HEK293 (cell line): Measurements from ENCODE around the gene CRACR2A.

Source experiments
- CTCF ChIA-PET: fragments of 350-600 bp; formaldehyde crosslinking; extraction: SDS; loops from one replicate; lab custom pipeline; 2021; ENCODE audit warnings: antibody characterized with exemption; lab: Yijun Ruan, JAX
- POLR2A ChIA-PET: fragments of 300-600 bp; formaldehyde crosslinking; extraction: SDS; loops from one replicate; lab custom pipeline; 2020; ENCODE audit warnings: antibody characterized with exemption, inconsistent platforms; lab: Yijun Ruan, JAX
- H3K27ac ChIP-seq: fragments of 200-500 bp; sonication (Bioruptor generic); 2 replicates; pipeline ENCODE4 v1.5.1; 2014; ENCODE audit warnings: low read depth, low read length, control low read depth, inconsistent platforms; ENCODE audit errors: extremely low read depth
- H3K36me3 ChIP-seq, 2 experiments: fragments of 200-500 bp in 1 of 2; sonication (Bioruptor generic) in 1 of 2; 1 replicate in 1 of 2; 2 replicates in 1 of 2; pipeline ENCODE4 v1.5.1; 2014 to 2017; ENCODE audit warnings: inconsistent platforms in 2 of 2, low read length in 2 of 2; ENCODE audit not compliant: control insufficient read depth in 2 of 2, insufficient read depth in 1 of 2
- H3K4me1 ChIP-seq: fragments of 200-500 bp; sonication (Bioruptor generic); 2 replicates; pipeline ENCODE4 v1.5.1; 2014; ENCODE audit warnings: mild to moderate bottlenecking, low read length, inconsistent platforms; ENCODE audit not compliant: control insufficient read depth, insufficient read depth
- H3K4me3 ChIP-seq: 2 replicates; pipeline ENCODE4 v1.5.1; 2011; ENCODE audit warnings: low read depth, mild to moderate bottlenecking, control low read depth, low read length, moderate library complexity
- H3K9me3 ChIP-seq: fragments of 200-500 bp; sonication (Bioruptor generic); 2 replicates; pipeline ENCODE4 v1.5.1; 2014; ENCODE audit warnings: low read depth, low read length, inconsistent platforms; ENCODE audit not compliant: control insufficient read depth, insufficient read depth
- HIC1 ChIP-seq: fragments of 450-650 bp; formaldehyde crosslinking; IDR thresholded peaks from 2 replicates; pipeline ENCODE4 v1.5.1; 2016; ENCODE audit warnings: missing biosample characterization, missing genetic modification characterization
- KLF1 ChIP-seq: fragments of 450-650 bp; formaldehyde crosslinking; IDR thresholded peaks from 2 replicates; pipeline ENCODE4 v1.5.1; 2016; ENCODE audit warnings: missing biosample characterization, missing genetic modification characterization
- KLF10 ChIP-seq: fragments of 450-650 bp; IDR thresholded peaks from 2 replicates; pipeline ENCODE4 v1.5.1; 2018; ENCODE audit warnings: missing biosample characterization, mild to moderate bottlenecking, missing genetic modification characterization
- MEIS1 ChIP-seq: sonication (generic); formaldehyde crosslinking; IDR thresholded peaks from 2 replicates; pipeline ENCODE4 v1.8.1; 2022; ENCODE audit warnings: missing genetic modification reagents, mild to moderate bottlenecking, borderline replicate concordance
- OVOL3 ChIP-seq: fragments of 450-650 bp; formaldehyde crosslinking; IDR thresholded peaks from 2 replicates; pipeline ENCODE4 v1.5.1; 2016; ENCODE audit warnings: missing biosample characterization, missing genetic modification characterization
- PBX3 ChIP-seq: sonication (generic); formaldehyde crosslinking; IDR thresholded peaks from 2 replicates; pipeline ENCODE4 v1.8.1; 2022; ENCODE audit warnings: mild to moderate bottlenecking, moderate library complexity, missing genetic modification reagents
- SALL2 ChIP-seq: fragments of 450-650 bp; formaldehyde crosslinking; IDR thresholded peaks from 2 replicates; pipeline ENCODE4 v1.5.0; 2017; ENCODE audit warnings: missing biosample characterization, mild to moderate bottlenecking, missing genetic modification characterization, borderline replicate concordance
- SCRT1 ChIP-seq: fragments of 450-650 bp; formaldehyde crosslinking; IDR thresholded peaks from 2 replicates; pipeline ENCODE4 v1.5.1; 2016; ENCODE audit warnings: missing biosample characterization, missing genetic modification characterization, borderline replicate concordance
- ZBTB1 ChIP-seq: fragments of 450-650 bp; formaldehyde crosslinking; IDR thresholded peaks from 2 replicates; pipeline ENCODE4 v1.5.1; 2016; ENCODE audit warnings: missing biosample characterization, missing genetic modification characterization
- ZBTB20 ChIP-seq: fragments of 450-650 bp; formaldehyde crosslinking; IDR thresholded peaks from 2 replicates; pipeline ENCODE4 v1.5.1; 2016; ENCODE audit warnings: missing biosample characterization, missing genetic modification characterization
- ZFP41 ChIP-seq: fragments of 450-650 bp; formaldehyde crosslinking; IDR thresholded peaks from 2 replicates; pipeline ENCODE4 v1.5.1; 2016; ENCODE audit warnings: missing biosample characterization, missing genetic modification characterization, borderline replicate concordance
- ZIC2 ChIP-seq: fragments of 450-650 bp; formaldehyde crosslinking; IDR thresholded peaks from 2 replicates; pipeline ENCODE4 v1.5.1; 2016; ENCODE audit warnings: missing biosample characterization, missing genetic modification characterization
- ZNF19 ChIP-seq: fragments of 450-650 bp; formaldehyde crosslinking; IDR thresholded peaks from 2 replicates; pipeline ENCODE4; 2016; ENCODE audit warnings: missing biosample characterization, missing genetic modification characterization, low read depth
- ZNF221 ChIP-seq: fragments of 450-650 bp; formaldehyde crosslinking; IDR thresholded peaks from 2 replicates; pipeline ENCODE4 v1.5.1; 2017; ENCODE audit warnings: missing biosample characterization, missing genetic modification characterization, borderline replicate concordance
- ZNF23 ChIP-seq: fragments of 450-650 bp; formaldehyde crosslinking; IDR thresholded peaks from 2 replicates; pipeline ENCODE4 v1.5.1; 2016; ENCODE audit warnings: missing biosample characterization, missing genetic modification characterization, borderline replicate concordance
- ZNF341 ChIP-seq: fragments of 450-650 bp; formaldehyde crosslinking; IDR thresholded peaks from 2 replicates; pipeline ENCODE4; 2016; ENCODE audit warnings: low read depth, missing biosample characterization, missing genetic modification characterization
- ZNF449 ChIP-seq: fragments of 450-650 bp; formaldehyde crosslinking; IDR thresholded peaks from 2 replicates; pipeline ENCODE4 v1.5.1; 2017; ENCODE audit warnings: missing biosample characterization, mild to moderate bottlenecking, missing genetic modification characterization, moderate library complexity
- ZNF488 ChIP-seq: fragments of 450-650 bp; formaldehyde crosslinking; IDR thresholded peaks from 2 replicates; pipeline ENCODE4 v1.5.1; 2016; ENCODE audit warnings: missing biosample characterization, missing genetic modification characterization
- ZNF501 ChIP-seq: fragments of 450-650 bp; formaldehyde crosslinking; IDR thresholded peaks from 2 replicates; pipeline ENCODE4 v1.5.1; 2016; ENCODE audit warnings: missing biosample characterization, missing genetic modification characterization
- ZNF521 ChIP-seq: fragments of 450-650 bp; formaldehyde crosslinking; IDR thresholded peaks from 2 replicates; pipeline ENCODE4 v1.5.1; 2017; ENCODE audit warnings: missing biosample characterization, mild to moderate bottlenecking, missing genetic modification characterization
- ZNF555 ChIP-seq: fragments of 450-650 bp; formaldehyde crosslinking; conservative IDR thresholded peaks from 2 replicates; pipeline ENCODE4 v1.5.1; 2017; ENCODE audit warnings: missing biosample characterization, mild to moderate bottlenecking, missing genetic modification characterization, inconsistent platforms
- ZNF558 ChIP-seq: fragments of 450-650 bp; formaldehyde crosslinking; IDR thresholded peaks from 2 replicates; pipeline ENCODE4 v1.5.1; 2016; ENCODE audit warnings: missing biosample characterization, missing genetic modification characterization
- ZNF629 ChIP-seq: fragments of 450-650 bp; formaldehyde crosslinking; IDR thresholded peaks from 2 replicates; pipeline ENCODE4 v1.5.1; 2017; ENCODE audit warnings: missing biosample characterization, missing genetic modification characterization
- ZNF658 ChIP-seq: fragments of 450-650 bp; formaldehyde crosslinking; IDR thresholded peaks from 2 replicates; pipeline ENCODE4; 2016; ENCODE audit warnings: missing biosample characterization, missing genetic modification characterization
- ZNF792 ChIP-seq: fragments of 450-650 bp; formaldehyde crosslinking; IDR thresholded peaks from 2 replicates; pipeline ENCODE4 v1.5.1; 2016; ENCODE audit warnings: missing biosample characterization, missing genetic modification characterization
- ZNF837 ChIP-seq: fragments of 450-650 bp; formaldehyde crosslinking; IDR thresholded peaks from 2 replicates; pipeline ENCODE4 v1.5.1; 2016; ENCODE audit warnings: missing biosample characterization, missing genetic modification characterization
- ZSCAN5A ChIP-seq: fragments of 450-650 bp; formaldehyde crosslinking; IDR thresholded peaks from 2 replicates; pipeline ENCODE4 v1.5.1; 2016; ENCODE audit warnings: missing biosample characterization, missing genetic modification characterization

CRACR2A gene

GRCh38 chr12:3698218-3698974 lies 54.5 kb downstream of the CRACR2A start:
- TF ChIP-seq ZNF837: no peak
- TF ChIP-seq ZNF792: no peak
- TF ChIP-seq ZNF488: no peak
- TF ChIP-seq ZSCAN5A (tag by site-specific recombination): no peak
- TF ChIP-seq ZNF341: peak; percentile 72
- no peak for TF ChIP-seq ZNF558
- TF ChIP-seq SCRT1 (tag by site-specific recombination): no peak
- TF ChIP-seq ZNF521 (tag by site-specific recombination): no peak
- TF ChIP-seq ZNF555 (tag by site-specific recombination): no peak
- peak; percentile 59; the same call in 1 of the 2 replicates for TF ChIP-seq ZBTB20 (tag by site-specific recombination)
- no peak for TF ChIP-seq KLF10 (tag by site-specific recombination)
- no peak for TF ChIP-seq ZNF19
- no peak for TF ChIP-seq SALL2 (tag by site-specific recombination)
- no peak for TF ChIP-seq ZNF501
- no peak for TF ChIP-seq PBX3 (CRISPR knock-in tag)
- TF ChIP-seq ZNF23 (tag by site-specific recombination): no peak
- TF ChIP-seq ZNF658: no peak
- no peak for TF ChIP-seq ZNF221 (tag by site-specific recombination)
- TF ChIP-seq HIC1 (tag by site-specific recombination): no peak
- TF ChIP-seq ZNF629 (tag by site-specific recombination): no peak
- no peak for TF ChIP-seq ZIC2 (tag by site-specific recombination)
- TF ChIP-seq KLF1 (tag by site-specific recombination): no peak
- no peak for TF ChIP-seq ZFP41 (tag by site-specific recombination)
- TF ChIP-seq ZBTB1 (tag by site-specific recombination): no peak
- no peak for TF ChIP-seq MEIS1 (CRISPR knock-in tag)
- no peak for TF ChIP-seq OVOL3 (tag by site-specific recombination)
- peak; percentile 96 for TF ChIP-seq ZNF449 (tag by site-specific recombination)
- no peak overlapping the region for H3K4me3 ChIP-seq
- ChIA-PET POLR2A (no interaction called here), CTCF (interaction anchor here (0.9 kb wide), 1 partner anchor 399 kb away, joined by 4 read pairs; no protein-coding TSS in a partner anchor)
- no peak overlapping the region for H3K27ac ChIP-seq
- H3K36me3 ChIP-seq: no peaks in the 10 kb centered on the region
- no peaks in the 10 kb centered on the region for H3K9me3 ChIP-seq
- no peaks in the 10 kb centered on the region for H3K4me1 ChIP-seq
